Measurements from ENCODE around the gene LAIR2.

Gene LAIR2

GRCh38 chr19:54502518-54503048, at the start of gene LAIR2:
Gene LAIR2 (plus strand): TSS chr19:54502831. CDS start chr19:54502919, 88 bp downstream.
- no peak for DNase-seq (ENCODE audit: low spot score)

GRCh38 chr19:54453921-54454780, 48.5 kb upstream of the LAIR2 start:
- DNase-seq (ENCODE audit: low spot score): no peak

- DNase-seq (ENCODE audit: low spot score): no peak
Observed at GRCh38 chr19:54454781-54455675, 47.6 kb upstream of the LAIR2 start.

- DNase-seq (ENCODE audit: low spot score): no peak
Observed at GRCh38 chr19:54455786-54456422, 46.7 kb upstream of the LAIR2 start.

- DNase-seq (ENCODE audit: low spot score): no peak
Observed at GRCh38 chr19:54456423-54457373, 45.9 kb upstream of the LAIR2 start.

GRCh38 chr19:54457773-54458647, 44.6 kb upstream of the LAIR2 start:
- DNase-seq (ENCODE audit: low spot score): no peak

GRCh38 chr19:54458648-54459281, 43.9 kb upstream of the LAIR2 start:
- DNase-seq (ENCODE audit: low spot score): no peak

- no peak for DNase-seq (ENCODE audit: low spot score)
Observed at GRCh38 chr19:54459282-54460229, 43.1 kb upstream of the LAIR2 start.

- no peak for DNase-seq (ENCODE audit: low spot score)
Observed at GRCh38 chr19:54460230-54461005, 42.2 kb upstream of the LAIR2 start.

- DNase-seq (ENCODE audit: low spot score): no peak
Observed at GRCh38 chr19:54461210-54461609, 41.4 kb upstream of the LAIR2 start.

GRCh38 chr19:54461613-54462012, 41.0 kb upstream of the LAIR2 start:
- no peak for DNase-seq (ENCODE audit: low spot score)

GRCh38 chr19:54462047-54462654, 40.5 kb upstream of the LAIR2 start:
- DNase-seq (ENCODE audit: low spot score): no peak

- DNase-seq (ENCODE audit: low spot score): peak; percentile 89
Observed at GRCh38 chr19:54462655-54463530, 39.7 kb upstream of the LAIR2 start.

- peak; percentile 95 for DNase-seq (ENCODE audit: low spot score)
Observed at GRCh38 chr19:54463531-54464043, 39.0 kb upstream of the LAIR2 start, which contains the start of gene LENG9. Gene LENG9 (minus strand): TSS chr19:54463778. CDS start chr19:54463526, 252 bp downstream.

- DNase-seq (ENCODE audit: low spot score): peak; percentile 87
Observed at GRCh38 chr19:54464044-54464629, 38.5 kb upstream of the LAIR2 start.
